ENCODE measurements around the gene FAAH. TPM values are rescaled to one million over a fixed set of nuclear protein-coding genes. Genes with fewer than 3 reads are reported as not detected.

The FAAH gene
- total RNA-seq, 1 experiment from 2014 or later, result 38.6 TPM

DNA sequence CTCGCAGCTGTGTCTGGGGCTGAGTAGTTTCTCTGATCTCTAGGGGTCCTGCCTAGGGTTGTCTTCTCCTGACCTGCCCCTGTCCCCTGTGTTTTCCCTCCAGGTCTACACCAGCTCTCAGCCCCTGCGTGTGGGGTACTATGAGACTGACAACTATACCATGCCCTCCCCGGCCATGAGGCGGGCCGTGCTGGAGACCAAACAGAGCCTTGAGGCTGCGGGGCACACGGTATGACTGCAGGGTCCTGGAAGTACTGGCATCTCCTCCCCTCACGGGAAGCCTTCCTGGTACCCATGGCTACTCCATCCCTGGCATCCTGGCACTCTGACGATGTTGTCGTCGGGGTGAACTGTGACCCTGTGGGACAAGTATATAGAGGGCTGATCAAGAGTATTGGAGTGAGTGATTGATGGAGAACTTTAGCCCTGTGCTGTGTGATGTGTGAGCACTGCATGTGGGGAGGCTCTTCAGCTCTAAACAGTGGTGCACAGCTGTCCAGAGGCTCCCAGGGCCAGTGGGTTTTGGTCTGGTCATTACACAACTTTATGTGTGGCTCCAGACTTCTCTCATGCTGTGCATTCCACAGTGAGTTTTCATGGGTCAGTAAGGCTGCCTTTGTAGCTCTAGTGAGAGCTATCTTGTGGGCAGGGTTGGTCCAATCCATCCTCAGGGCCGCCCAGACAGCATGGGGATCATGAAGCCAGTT, 14.4 kb downstream of the FAAH start (continued):
- no peak for TF ChIP-seq HMGA2 (CRISPR knock-in tag; IDR thresholded peaks at IDR 0.05)

GRCh38 chr1:46409063-46409372, 14.9 kb downstream of the FAAH start:
- Mint-ChIP-seq H3K9me3 (no peaks in the 10 kb centered on the region), H3K4me3 (no peak overlapping the region), H3K27ac (no peak overlapping the region), H3K4me1 (peaks cover 20% of the 10 kb centered on the region), H3K27me3 (ENCODE audit: low read depth) (no peaks in the 10 kb centered on the region), H3K36me3 (peaks cover 8% of the 10 kb centered on the region; the same call in 1 of the 2 replicates)
- TF ChIP-seq CDX4 (CRISPR knock-in tag; IDR thresholded peaks at IDR 0.05; ENCODE audit: borderline replicate concordance), result no peak
- no peak for TF ChIP-seq ZNF232 (CRISPR knock-in tag; IDR thresholded peaks at IDR 0.05)
- no peak for TF ChIP-seq NR3C1 (CRISPR knock-in tag; conservative IDR thresholded peaks at IDR 0.05; ENCODE audit: low read depth)
- TF ChIP-seq AR (CRISPR knock-in tag; IDR thresholded peaks at IDR 0.05), result no peak
- no peak for TF ChIP-seq MYBL2 (CRISPR knock-in tag; IDR thresholded peaks at IDR 0.05)
- TF ChIP-seq ZNF121 (CRISPR knock-in tag; IDR thresholded peaks at IDR 0.05), result no peak
- TF ChIP-seq, protein P1, sequence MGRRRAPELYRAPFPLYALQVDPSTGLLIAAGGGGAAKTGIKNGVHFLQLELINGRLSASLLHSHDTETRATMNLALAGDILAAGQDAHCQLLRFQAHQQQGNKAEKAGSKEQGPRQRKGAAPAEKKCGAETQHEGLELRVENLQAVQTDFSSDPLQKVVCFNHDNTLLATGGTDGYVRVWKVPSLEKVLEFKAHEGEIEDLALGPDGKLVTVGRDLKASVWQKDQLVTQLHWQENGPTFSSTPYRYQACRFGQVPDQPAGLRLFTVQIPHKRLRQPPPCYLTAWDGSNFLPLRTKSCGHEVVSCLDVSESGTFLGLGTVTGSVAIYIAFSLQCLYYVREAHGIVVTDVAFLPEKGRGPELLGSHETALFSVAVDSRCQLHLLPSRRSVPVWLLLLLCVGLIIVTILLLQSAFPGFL (CRISPR knock-in tag; IDR thresholded peaks at IDR 0.05; ENCODE audit: borderline replicate concordance), result no peak
- TF ChIP-seq, protein P2, sequence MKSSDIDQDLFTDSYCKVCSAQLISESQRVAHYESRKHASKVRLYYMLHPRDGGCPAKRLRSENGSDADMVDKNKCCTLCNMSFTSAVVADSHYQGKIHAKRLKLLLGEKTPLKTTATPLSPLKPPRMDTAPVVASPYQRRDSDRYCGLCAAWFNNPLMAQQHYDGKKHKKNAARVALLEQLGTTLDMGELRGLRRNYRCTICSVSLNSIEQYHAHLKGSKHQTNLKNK (CRISPR knock-in tag; IDR thresholded peaks at IDR 0.05), result no peak
- TF ChIP-seq ATF1 (CRISPR knock-in tag; IDR thresholded peaks at IDR 0.05), result no peak
- no peak for TF ChIP-seq ELF4 (CRISPR knock-in tag; IDR thresholded peaks at IDR 0.05; ENCODE audit: low read depth)
- no peak for TF ChIP-seq TP53 (CRISPR knock-in tag; IDR thresholded peaks at IDR 0.05)
- TF ChIP-seq NFE2L1 (CRISPR knock-in tag; IDR thresholded peaks at IDR 0.05), result no peak
- no peak for TF ChIP-seq AFF4 (CRISPR knock-in tag; IDR thresholded peaks at IDR 0.05; ENCODE audit: borderline replicate concordance)
- no peak for TF ChIP-seq JAZF1 (CRISPR knock-in tag; IDR thresholded peaks at IDR 0.05)
- no peak for TF ChIP-seq NR2C2 (CRISPR knock-in tag; IDR thresholded peaks at IDR 0.05)
- TF ChIP-seq RELA (CRISPR knock-in tag; IDR thresholded peaks at IDR 0.05; ENCODE audit: borderline replicate concordance), result no peak
- TF ChIP-seq TCF7 (CRISPR knock-in tag; IDR thresholded peaks at IDR 0.05; ENCODE audit: low read depth), result no peak
- TF ChIP-seq ZNF317 (CRISPR knock-in tag; IDR thresholded peaks at IDR 0.05; ENCODE audit: borderline replicate concordance, low read depth), result no peak
- no peak for TF ChIP-seq ETV6 (CRISPR knock-in tag; IDR thresholded peaks at IDR 0.05)
- ATAC-seq (no peak), DNase-seq (ENCODE audit: low spot score) (no peak)
- ChIA-PET POLR2A (no interaction called here), CTCF (interaction anchor here (1.2 to 4.2 kb wide), 4 partner anchors 33 to 120 kb away, joined by 4 to 18 read pairs (median 4); no protein-coding TSS in a partner anchor)

All from WTC11 (cell line).